ENCODE data around the gene ZBED4.

The ZBED4 gene

GRCh38 chr22:49903322-49904039 lies 49.8 kb downstream of the ZBED4 start:
- DNase-seq: no peak

- DNase-seq: no peak
These were observed 50.4 kb downstream of the ZBED4 start for GRCh38 chr22:49904040-49904369.

- no peak for DNase-seq
These were observed 51.8 kb downstream of the ZBED4 start for GRCh38 chr22:49905465-49905864.

- no peak for DNase-seq
These were observed 52.6 kb downstream of the ZBED4 start for GRCh38 chr22:49906071-49906798.

GRCh38 chr22:49906799-49907290 lies 53.2 kb downstream of the ZBED4 start:
- no peak for DNase-seq

GRCh38 chr22:49907807-49908206 lies 54.2 kb downstream of the ZBED4 start:
- no peak for DNase-seq

GRCh38 chr22:49909476-49910205 lies 56.0 kb downstream of the ZBED4 start:
- DNase-seq: no peak

GRCh38 chr22:49910229-49911155 lies 56.8 kb downstream of the ZBED4 start:
- no peak for DNase-seq

- DNase-seq: no peak
These were observed 58.4 kb downstream of the ZBED4 start for GRCh38 chr22:49911881-49912625.

- no peak for DNase-seq
These were observed 59.4 kb downstream of the ZBED4 start for GRCh38 chr22:49913026-49913425.

- DNase-seq: no peak
These were observed 59.8 kb downstream of the ZBED4 start for GRCh38 chr22:49913446-49913845.

GRCh38 chr22:49914256-49914655 lies 60.6 kb downstream of the ZBED4 start:
- no peak for DNase-seq

- no peak for DNase-seq
These were observed 62.0 kb downstream of the ZBED4 start for GRCh38 chr22:49915610-49916009.

- DNase-seq: no peak
These were observed 63.2 kb downstream of the ZBED4 start for GRCh38 chr22:49916831-49917230.

GRCh38 chr22:49917974-49918910 lies 64.6 kb downstream of the ZBED4 start, which contains the start of the genes ALG12 and CRELD2:
TSS of gene ALG12 (minus strand) at chr22:49918438. CDS start at chr22:49913765, 4,673 bp downstream.
TSS of gene CRELD2 (plus strand) at chr22:49918634. CDS start at chr22:49918770, 136 bp downstream.
- peak; percentile 97 to 98 for DNase-seq

- DNase-seq: no peak
These were observed 65.6 kb downstream of the ZBED4 start for GRCh38 chr22:49918911-49919881.

- no peak for DNase-seq
These were observed 67.2 kb downstream of the ZBED4 start for GRCh38 chr22:49920859-49921258.

GRCh38 chr22:49921508-49922278 lies 68.0 kb downstream of the ZBED4 start:
- no peak for DNase-seq

Data from inflammatory macrophage treated with lipopolysaccharide for 1 hour (primary cell).